Subcutaneous adipose tissue (tissue), 4 donors: ENCODE results near the gene KIFC3. TPM values are rescaled to one million over a fixed set of nuclear protein-coding genes. Genes with fewer than 3 reads are reported as not detected.

Experiments
- total RNA-seq, 4 donors: library from RNA; depleted of rRNA; stranded (reverse); fragments of >200 nt; gene quantifications; one replicate each; pipeline ENCODE4 v1.1.0, GENCODE V29; 2016
- TF ChIP-seq, protein P1 (sequence below): fragments of 450-650 bp; IDR thresholded peaks from one replicate; pipeline ENCODE4 v1.5.1; 2016; ENCODE audit warnings: low read depth, mild to moderate bottlenecking, control low read depth, antibody characterized with exemption, moderate library complexity

The KIFC3 gene
- total RNA-seq, 4 donors from 2014 or later: 17.9 to 58.8 (median 28.7) TPM

DNA sequence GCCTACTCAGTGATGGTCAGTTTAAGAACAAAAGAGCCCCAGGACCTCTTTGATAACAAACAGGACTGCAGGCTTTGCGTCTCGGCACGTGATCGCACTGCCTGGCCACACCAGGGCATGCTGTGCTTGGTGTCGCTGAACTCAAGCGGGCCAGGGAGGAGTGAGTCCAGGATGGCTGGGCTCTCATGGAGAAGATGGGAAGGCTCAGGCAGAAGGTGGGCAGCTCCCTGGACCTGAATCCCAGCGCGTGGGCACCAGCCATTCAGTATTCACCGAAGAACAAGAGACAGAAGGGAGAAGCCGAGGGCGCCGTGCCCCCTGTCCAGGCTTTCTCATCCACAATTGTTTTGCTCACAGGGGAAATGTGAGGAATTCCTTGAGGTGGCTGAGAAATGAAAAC is 54.8 kb downstream of the KIFC3 start:
- TF ChIP-seq, protein P1, sequence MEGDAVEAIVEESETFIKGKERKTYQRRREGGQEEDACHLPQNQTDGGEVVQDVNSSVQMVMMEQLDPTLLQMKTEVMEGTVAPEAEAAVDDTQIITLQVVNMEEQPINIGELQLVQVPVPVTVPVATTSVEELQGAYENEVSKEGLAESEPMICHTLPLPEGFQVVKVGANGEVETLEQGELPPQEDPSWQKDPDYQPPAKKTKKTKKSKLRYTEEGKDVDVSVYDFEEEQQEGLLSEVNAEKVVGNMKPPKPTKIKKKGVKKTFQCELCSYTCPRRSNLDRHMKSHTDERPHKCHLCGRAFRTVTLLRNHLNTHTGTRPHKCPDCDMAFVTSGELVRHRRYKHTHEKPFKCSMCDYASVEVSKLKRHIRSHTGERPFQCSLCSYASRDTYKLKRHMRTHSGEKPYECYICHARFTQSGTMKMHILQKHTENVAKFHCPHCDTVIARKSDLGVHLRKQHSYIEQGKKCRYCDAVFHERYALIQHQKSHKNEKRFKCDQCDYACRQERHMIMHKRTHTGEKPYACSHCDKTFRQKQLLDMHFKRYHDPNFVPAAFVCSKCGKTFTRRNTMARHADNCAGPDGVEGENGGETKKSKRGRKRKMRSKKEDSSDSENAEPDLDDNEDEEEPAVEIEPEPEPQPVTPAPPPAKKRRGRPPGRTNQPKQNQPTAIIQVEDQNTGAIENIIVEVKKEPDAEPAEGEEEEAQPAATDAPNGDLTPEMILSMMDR: no peak

DNA sequence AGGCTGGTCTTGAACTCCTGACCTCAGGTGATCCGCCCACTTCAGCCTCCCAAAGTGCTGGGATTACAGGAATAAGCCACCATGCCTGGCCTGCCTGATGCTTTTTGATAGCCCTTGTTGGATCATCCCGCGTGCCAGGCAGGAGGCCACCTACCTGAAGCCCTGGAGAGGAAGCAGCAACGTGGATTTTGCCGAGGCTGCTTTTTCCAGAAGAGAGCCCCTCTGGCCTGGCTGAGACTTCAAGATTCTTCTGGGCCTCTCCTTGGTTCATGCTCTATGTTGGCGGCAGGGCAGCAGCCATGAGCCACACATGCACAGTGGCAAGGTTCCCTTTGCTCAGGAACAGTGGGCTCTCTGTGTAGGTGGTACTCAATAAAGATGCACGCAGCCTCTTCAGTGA is 55.2 kb downstream of the KIFC3 start:
- TF ChIP-seq, protein P1: no peak

DNA sequence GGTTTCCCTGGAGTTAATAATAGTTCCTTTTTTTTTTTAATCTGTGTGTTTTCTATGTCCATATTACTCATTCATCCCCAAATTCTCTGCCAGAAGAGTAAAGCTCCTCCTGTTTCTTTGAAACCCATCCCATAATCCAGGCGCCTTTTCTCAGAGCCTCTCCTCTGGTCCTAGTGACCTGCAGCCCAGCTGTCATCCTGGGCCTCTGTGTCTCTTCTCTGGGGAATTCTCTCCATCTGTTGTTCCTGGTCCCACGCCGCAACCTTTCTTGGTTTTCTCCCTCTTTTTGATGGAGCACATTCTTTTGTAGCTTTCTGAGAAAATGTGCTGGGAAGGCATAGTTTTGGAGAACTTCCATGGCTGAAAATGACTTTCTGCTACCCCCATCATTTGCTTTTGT is 56.5 kb downstream of the KIFC3 start:
- TF ChIP-seq, protein P1: no peak

DNA sequence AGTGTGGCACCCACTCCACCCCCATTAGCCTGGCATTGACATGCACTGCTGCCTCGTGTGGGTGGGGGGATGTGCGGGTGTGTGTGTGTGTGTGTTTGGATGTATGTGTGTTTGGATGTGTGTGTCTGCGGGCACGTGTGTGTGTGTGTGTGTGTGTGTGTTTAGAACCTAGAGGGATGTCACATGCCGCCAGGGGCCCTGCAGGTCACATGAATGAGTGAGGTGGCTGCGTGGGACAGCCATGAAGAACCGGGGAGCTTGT is 57.7 kb downstream of the KIFC3 start:
- TF ChIP-seq, protein P1: no peak

DNA sequence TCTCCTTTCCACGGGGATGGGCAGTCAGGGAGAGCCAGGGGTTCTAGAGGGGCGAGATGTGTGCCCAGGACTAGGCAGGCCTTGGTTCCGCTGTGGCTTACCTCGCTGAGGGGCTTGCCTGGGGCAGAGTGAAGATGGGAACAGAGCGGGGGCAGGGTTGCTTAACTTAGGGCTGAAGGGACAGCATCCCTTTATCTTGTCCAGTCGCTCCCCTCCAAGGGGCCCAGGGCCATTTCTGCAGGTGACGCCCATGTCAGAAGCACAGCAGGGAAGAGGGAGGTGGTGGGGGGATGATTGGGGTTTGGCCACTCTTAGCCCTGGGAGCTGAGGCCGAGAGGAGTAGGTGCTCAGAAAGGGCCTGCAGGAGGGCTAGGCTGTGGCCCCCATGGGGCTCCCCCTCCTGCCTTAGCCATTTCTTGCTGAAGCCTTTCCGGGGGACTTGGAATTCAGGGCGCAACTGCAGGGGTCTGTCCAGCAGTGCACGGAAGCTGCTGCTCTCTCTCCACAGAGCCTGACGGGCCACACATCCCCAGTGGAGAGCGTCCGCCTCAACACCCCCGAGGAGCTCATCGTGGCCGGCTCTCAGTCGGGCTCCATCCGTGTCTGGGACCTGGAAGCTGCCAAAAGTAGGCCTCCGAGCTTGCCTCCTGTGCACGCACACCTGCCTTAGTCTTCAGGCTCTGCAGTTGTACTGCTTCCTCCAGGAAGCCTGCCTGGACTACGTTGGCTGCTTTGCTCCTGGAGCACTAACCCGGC is 58.2 kb downstream of the KIFC3 start:
- TF ChIP-seq, protein P1: no peak

DNA sequence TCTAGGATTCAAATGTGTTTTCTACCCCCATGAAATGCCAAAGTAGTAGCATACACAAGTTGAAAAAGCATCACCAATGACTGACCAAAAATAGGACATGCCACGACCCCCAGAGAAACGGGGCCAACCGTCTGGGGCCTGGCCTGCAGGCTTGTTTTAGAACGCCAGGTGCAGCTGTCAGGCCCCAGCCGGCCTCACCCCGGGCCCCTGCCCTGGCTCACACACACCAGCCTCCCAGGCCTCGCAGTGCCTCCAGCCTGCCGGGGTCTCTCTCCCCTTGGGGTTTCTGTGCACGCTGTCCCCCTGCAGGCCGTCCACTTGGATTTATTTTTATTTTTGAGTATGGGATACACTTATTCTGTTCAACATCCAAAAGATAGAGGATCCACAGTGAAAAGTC is 58.8 kb downstream of the KIFC3 start:
- TF ChIP-seq, protein P1: no peak

DNA sequence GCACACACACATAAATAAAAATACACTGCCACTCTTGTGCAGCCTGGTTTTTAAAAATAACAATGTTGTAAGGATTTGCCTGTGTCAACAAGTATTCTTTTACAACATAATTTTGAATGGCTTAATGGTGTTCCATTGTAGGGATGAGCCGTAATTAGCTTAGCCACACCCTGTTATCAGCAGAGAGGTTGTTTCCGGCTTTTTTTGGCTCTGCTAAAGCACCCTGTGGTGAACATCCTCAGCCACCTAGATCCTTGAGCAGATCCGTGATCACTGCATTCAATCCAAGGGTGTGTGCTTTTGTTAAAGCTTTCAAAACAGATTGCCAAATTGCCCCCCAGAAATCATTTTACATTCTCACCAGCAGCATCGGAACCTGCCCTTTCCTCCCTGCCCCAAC is 59.7 kb downstream of the KIFC3 start:
- TF ChIP-seq, protein P1: no peak
